ENCODE data around the gene SLC23A2. TPM values are rescaled to one million over a fixed set of nuclear protein-coding genes. Genes with fewer than 3 reads are reported as not detected.
A peak's percentile ranks its signal among the peaks of the same experiment; 100 is the strongest.

Gene SLC23A2
- total RNA-seq, 1 donor from 2014 or later, result 27.1 TPM

DNA sequence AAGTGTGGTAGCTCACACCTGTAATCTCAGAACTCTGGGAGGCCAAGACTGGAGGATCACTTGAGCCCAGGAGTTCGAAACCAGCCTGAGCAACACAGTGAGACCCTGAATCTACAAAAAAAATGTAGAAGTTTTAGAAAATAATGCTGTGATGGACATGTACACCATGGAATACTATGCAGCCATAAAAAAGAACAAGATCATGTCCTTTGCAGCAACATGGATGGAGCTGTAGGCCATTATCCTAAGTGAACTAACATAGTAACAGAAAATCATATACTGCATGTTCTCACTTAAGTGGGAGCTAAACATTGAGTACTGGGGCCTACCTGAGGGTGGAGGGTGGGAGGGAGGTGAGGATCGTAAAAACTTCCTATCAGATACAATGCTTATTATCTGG, 168.8 kb downstream of the SLC23A2 start:
- H3K9me3 Mint-ChIP-seq, result no peaks in the 10 kb centered on the region
- H3K4me3 Mint-ChIP-seq, result no peak overlapping the region
- H3K36me3 Mint-ChIP-seq (ENCODE audit: low read depth), result no peaks in the 10 kb centered on the region
- no peak for DNase-seq (ENCODE audit: low read depth, low spot score)
- H3K27ac Mint-ChIP-seq (ENCODE audit: unreplicated experiment), result no peak overlapping the region
- no peaks in the 10 kb centered on the region for H3K4me1 Mint-ChIP-seq
- TF ChIP-seq, protein P1, sequence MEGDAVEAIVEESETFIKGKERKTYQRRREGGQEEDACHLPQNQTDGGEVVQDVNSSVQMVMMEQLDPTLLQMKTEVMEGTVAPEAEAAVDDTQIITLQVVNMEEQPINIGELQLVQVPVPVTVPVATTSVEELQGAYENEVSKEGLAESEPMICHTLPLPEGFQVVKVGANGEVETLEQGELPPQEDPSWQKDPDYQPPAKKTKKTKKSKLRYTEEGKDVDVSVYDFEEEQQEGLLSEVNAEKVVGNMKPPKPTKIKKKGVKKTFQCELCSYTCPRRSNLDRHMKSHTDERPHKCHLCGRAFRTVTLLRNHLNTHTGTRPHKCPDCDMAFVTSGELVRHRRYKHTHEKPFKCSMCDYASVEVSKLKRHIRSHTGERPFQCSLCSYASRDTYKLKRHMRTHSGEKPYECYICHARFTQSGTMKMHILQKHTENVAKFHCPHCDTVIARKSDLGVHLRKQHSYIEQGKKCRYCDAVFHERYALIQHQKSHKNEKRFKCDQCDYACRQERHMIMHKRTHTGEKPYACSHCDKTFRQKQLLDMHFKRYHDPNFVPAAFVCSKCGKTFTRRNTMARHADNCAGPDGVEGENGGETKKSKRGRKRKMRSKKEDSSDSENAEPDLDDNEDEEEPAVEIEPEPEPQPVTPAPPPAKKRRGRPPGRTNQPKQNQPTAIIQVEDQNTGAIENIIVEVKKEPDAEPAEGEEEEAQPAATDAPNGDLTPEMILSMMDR (conservative IDR thresholded peaks at IDR 0.05), result no peak
- H3K27me3 Mint-ChIP-seq (ENCODE audit: low read depth), result no peaks in the 10 kb centered on the region

DNA sequence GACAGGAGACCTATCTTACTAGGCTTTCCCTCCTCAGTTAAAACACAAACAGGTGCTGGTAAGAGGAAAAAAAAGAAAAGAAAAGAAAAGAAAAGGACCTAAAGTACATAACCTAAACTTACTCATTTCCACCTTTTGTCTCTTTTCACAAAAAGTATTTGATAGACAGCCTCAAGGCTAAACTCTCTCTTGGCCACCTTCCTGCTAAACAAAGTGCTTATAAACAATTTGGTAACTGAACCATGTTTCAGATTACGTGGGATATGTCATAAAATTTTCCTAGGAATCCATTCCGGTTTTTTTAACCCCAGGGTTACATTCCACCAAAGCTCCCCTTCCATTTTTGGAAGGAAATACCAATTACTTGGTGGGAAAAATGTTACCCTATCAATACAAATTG, 170.6 kb downstream of the SLC23A2 start:
- no peak for DNase-seq (ENCODE audit: low read depth, low spot score)
- no peaks in the 10 kb centered on the region for H3K27me3 Mint-ChIP-seq (ENCODE audit: low read depth)

DNA sequence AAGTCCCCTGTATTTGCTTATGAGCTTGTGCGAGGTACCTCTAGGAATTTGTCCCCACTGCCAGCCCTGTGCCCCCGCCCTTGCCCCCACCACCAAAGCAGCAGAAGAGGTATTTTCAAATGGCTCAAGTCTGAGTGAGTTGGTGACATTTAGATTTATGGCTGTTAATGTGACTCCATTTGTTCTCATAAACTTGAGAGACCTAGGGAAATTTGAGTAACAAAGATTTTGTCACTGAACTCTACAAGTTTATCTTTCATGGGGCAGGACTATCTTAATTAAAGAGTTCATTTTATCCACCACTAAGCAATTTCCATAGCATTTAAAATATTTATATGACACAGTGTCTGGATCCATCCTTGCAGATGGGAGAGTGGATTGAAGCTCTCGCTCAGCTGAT, 171.1 kb downstream of the SLC23A2 start:
- Mint-ChIP-seq H3K9me3 (no peaks in the 10 kb centered on the region), H3K4me3 (no peak overlapping the region)

More for the DNA sequence above, 170.6 kb downstream of the SLC23A2 start:
- no peaks in the 10 kb centered on the region for H3K4me1 Mint-ChIP-seq
- no peak overlapping the region for H3K27ac Mint-ChIP-seq (ENCODE audit: unreplicated experiment)
- TF ChIP-seq, protein P1 (conservative IDR thresholded peaks at IDR 0.05), result no peak
- no peak overlapping the region for H3K4me3 Mint-ChIP-seq
- no peaks in the 10 kb centered on the region for H3K36me3 Mint-ChIP-seq (ENCODE audit: low read depth)
- H3K9me3 Mint-ChIP-seq, result no peaks in the 10 kb centered on the region

DNA sequence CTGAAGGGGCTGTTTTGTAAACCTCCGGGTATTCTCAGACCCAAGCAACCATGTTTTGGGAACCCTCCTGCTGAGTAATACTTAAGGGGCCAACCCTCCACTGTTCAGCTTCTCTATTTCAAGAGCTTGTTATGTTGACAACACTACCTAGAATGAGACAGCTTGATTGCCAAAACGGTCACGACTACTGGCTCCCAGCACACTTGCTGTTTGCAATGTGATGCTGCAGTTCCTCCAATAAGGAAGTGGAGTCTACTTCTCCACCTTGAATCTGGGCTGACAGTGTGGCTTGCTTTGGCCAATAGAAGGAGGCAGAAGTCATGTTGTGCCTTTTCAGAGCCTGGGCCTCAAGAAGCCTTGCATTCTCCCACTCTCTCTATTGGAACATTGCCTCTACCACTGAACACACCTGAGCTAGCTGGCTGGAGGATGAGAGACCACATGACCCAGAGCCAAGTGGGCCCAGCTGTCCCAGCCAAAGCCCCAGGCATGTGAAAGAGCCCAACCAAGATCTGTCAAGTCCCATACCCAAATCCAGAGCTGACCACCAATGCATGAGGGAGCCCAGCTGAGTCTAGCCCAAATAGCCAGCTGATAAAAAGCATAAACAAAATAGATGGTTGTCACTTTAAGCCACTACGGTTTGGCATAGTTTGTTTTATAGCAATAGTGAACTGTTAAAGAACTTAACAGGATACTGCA, 171.6 kb downstream of the SLC23A2 start:
- Mint-ChIP-seq H3K27me3 (ENCODE audit: low read depth) (no peaks in the 10 kb centered on the region), H3K4me3 (no peak overlapping the region), H3K9me3 (no peaks in the 10 kb centered on the region), H3K4me1 (peaks cover 2% of the 10 kb centered on the region), H3K27ac (ENCODE audit: unreplicated experiment) (peak overlapping the region; percentile 67), H3K36me3 (ENCODE audit: low read depth) (no peaks in the 10 kb centered on the region)
- DNase-seq (ENCODE audit: low read depth, low spot score), result no peak
- TF ChIP-seq, protein P1 (conservative IDR thresholded peaks at IDR 0.05), result no peak

More for the DNA sequence above, 171.1 kb downstream of the SLC23A2 start:
- Mint-ChIP-seq H3K4me1 (no peaks in the 10 kb centered on the region), H3K27ac (ENCODE audit: unreplicated experiment) (peak overlapping the region; percentile 43), H3K36me3 (ENCODE audit: low read depth) (no peaks in the 10 kb centered on the region), H3K27me3 (ENCODE audit: low read depth) (no peaks in the 10 kb centered on the region)
- no peak for DNase-seq (ENCODE audit: low read depth, low spot score)
- TF ChIP-seq, protein P1 (conservative IDR thresholded peaks at IDR 0.05), result no peak

DNA sequence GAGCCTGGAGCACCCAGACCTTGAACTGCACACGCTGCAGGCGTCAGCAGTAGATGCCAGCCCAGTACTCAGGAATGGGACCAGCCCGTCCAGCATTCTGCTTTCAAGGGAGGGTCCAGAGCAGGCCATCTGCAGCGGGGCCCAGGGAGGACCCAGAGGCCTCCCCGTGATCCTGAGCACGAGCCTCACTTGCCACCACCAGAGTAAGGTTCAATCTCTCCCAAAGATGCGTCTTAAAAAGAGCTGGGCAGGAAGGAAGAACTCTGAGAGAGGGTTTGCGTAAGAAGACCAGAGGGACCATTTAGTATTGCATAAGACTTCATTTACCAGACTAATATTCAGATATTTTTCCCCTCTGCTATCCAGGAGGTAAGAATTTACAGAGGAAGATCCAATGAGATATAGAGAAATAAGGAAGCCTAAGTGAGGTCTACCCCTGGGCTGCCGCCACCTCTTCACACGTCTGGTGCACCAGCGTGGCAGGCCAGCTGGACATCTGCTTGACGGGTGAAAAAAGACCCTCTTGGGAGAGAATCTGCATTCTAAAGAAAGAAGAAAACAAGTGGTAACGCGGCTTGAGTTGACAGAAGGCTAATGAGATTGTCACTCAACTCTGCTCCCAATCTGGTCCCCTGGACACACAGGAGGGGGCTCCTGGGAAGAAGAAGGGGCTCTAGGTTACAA, 172.3 kb downstream of the SLC23A2 start:
- H3K27ac Mint-ChIP-seq (ENCODE audit: unreplicated experiment), result peak overlapping the region; percentile 86
- no peaks in the 10 kb centered on the region for H3K36me3 Mint-ChIP-seq (ENCODE audit: low read depth)
- H3K4me3 Mint-ChIP-seq, result no peak overlapping the region
- H3K9me3 Mint-ChIP-seq, result no peaks in the 10 kb centered on the region
- TF ChIP-seq, protein P1 (conservative IDR thresholded peaks at IDR 0.05), result no peak
- peaks cover 9% of the 10 kb centered on the region for H3K4me1 Mint-ChIP-seq
- no peak for DNase-seq (ENCODE audit: low read depth, low spot score)
- no peaks in the 10 kb centered on the region for H3K27me3 Mint-ChIP-seq (ENCODE audit: low read depth)

All from neural crest cell (in vitro differentiated cells).